GM23338 (cell line): ENCODE results near the gene MKX. TPM values are rescaled to one million over a fixed set of nuclear protein-coding genes. Genes with fewer than 3 reads are reported as not detected.

Experiments
- ATAC-seq: fragments of 200-7000 bp; cut with Tn5 transposase; 3 replicates; pipeline ENCODE4 v1.9.1; 2020
- DNase-seq: peaks from one replicate; pipeline ENCODE4 v3.0.0-alpha.2; 2015; ENCODE audit warnings: low spot score
- H2AFZ ChIP-seq: fragments of 200-600 bp; sonication (generic); 2 replicates; pipeline ENCODE4 v1.8.0; 2016; ENCODE audit warnings: antibody characterized with exemption, mild to moderate bottlenecking, moderate library complexity
- H3F3A ChIP-seq: fragments of 200-600 bp; sonication (generic); replicated peaks from 2 replicates; pipeline ENCODE4 v1.8.0; 2017; ENCODE audit warnings: antibody characterized with exemption, mixed run types, low read depth
- H3K27ac ChIP-seq: fragments of 200-600 bp; sonication (generic); 2 replicates; pipeline ENCODE4 v1.6.1; 2016; ENCODE audit warnings: low read depth
- H3K27me3 ChIP-seq: fragments of 200-600 bp; sonication (generic); 2 replicates; pipeline ENCODE4 v1.8.0; 2016; ENCODE audit warnings: mild to moderate bottlenecking, mixed run types, moderate library complexity; ENCODE audit not compliant: insufficient read depth
- H3K36me3 ChIP-seq: fragments of 200-600 bp; sonication (generic); 2 replicates; pipeline ENCODE4 v1.8.0; 2016; ENCODE audit warnings: mild to moderate bottlenecking; ENCODE audit not compliant: insufficient read depth
- H3K4me1 ChIP-seq: fragments of 200-600 bp; sonication (generic); 2 replicates; pipeline ENCODE4 v1.8.0; 2016; ENCODE audit warnings: mild to moderate bottlenecking, moderate library complexity; ENCODE audit not compliant: insufficient read depth
- H3K4me2 ChIP-seq: fragments of 200-600 bp; sonication (generic); 2 replicates; pipeline ENCODE4 v1.7.1; 2017; ENCODE audit warnings: mixed run types
- H3K4me3 ChIP-seq: fragments of 200-600 bp; sonication (generic); 2 replicates; pipeline ENCODE4 v1.6.1; 2016; ENCODE audit warnings: mixed run types
- H3K79me2 ChIP-seq: fragments of 200-600 bp; sonication (generic); replicated peaks from 2 replicates; pipeline ENCODE4 v1.8.0; 2017; ENCODE audit warnings: mild to moderate bottlenecking; ENCODE audit not compliant: insufficient read depth
- H3K9me2 ChIP-seq: fragments of 200-600 bp; sonication (generic); 2 replicates; pipeline ENCODE4 v1.8.0; 2017; ENCODE audit not compliant: insufficient read depth
- H4K20me1 ChIP-seq: fragments of 200-600 bp; sonication (generic); replicated peaks from 2 replicates; pipeline ENCODE4 v1.8.0; 2017; ENCODE audit warnings: mild to moderate bottlenecking; ENCODE audit not compliant: insufficient read depth
- H3K27ac Mint-ChIP-seq: 2 replicates; pipeline ENCODE4 v1.8.0; 2020; ENCODE audit warnings: inconsistent platforms, mild to moderate bottlenecking, moderate library complexity, mixed read lengths
- H3K27me3 Mint-ChIP-seq: 3 replicates; pipeline ENCODE4 v1.8.0; 2022; ENCODE audit warnings: low read depth, mild to moderate bottlenecking, moderate library complexity, mixed read lengths, inconsistent platforms; ENCODE audit not compliant: insufficient read depth, poor library complexity
- H3K36me3 Mint-ChIP-seq: 3 replicates; pipeline ENCODE4 v1.8.0; 2021; ENCODE audit warnings: low read depth, mild to moderate bottlenecking, inconsistent platforms, moderate library complexity, mixed read lengths
- H3K4me1 Mint-ChIP-seq: 3 replicates; pipeline ENCODE4 v1.8.0; 2020; ENCODE audit warnings: mild to moderate bottlenecking, inconsistent platforms, mixed read lengths
- H3K4me3 Mint-ChIP-seq: 3 replicates; pipeline ENCODE4 v1.8.0; 2021; ENCODE audit warnings: moderate library complexity, mild to moderate bottlenecking, inconsistent platforms, mixed read lengths
- H3K9me3 Mint-ChIP-seq: 3 replicates; pipeline ENCODE4 v1.8.0; 2020; ENCODE audit warnings: moderate library complexity, mild to moderate bottlenecking, inconsistent platforms, mixed read lengths
- CREB1 ChIP-seq: fragments of 250-450 bp; sonication (Bioruptor Pico); IDR thresholded peaks from 2 replicates; pipeline ENCODE4 v1.5.0; 2020; ENCODE audit warnings: low read depth, mild to moderate bottlenecking, moderate library complexity
- CTCF ChIP-seq, 2 experiments: fragments of 200-600 bp in 1 of 2; sonication (generic) in 1 of 2; conservative IDR thresholded peaks; 2 replicates each; pipeline versions ENCODE4 v1.5.1 to v1.6.1; 2016 to 2017; ENCODE audit warnings: antibody characterized with exemption in 2 of 2, low read depth in 2 of 2, mild to moderate bottlenecking in 2 of 2, moderate library complexity in 1 of 2
- ETS1 ChIP-seq: IDR thresholded peaks from 2 replicates; pipeline ENCODE4 v1.6.1; 2016; ENCODE audit warnings: antibody characterized with exemption
- EZH2 ChIP-seq: fragments of 200-600 bp; sonication (generic); IDR thresholded peaks from one replicate; pipeline ENCODE4 v1.8.0; 2017; ENCODE audit warnings: antibody characterized with exemption, mild to moderate bottlenecking, low read depth; ENCODE audit not compliant: unreplicated experiment
- EZH2phosphoT487 ChIP-seq: fragments of 200-600 bp; sonication (generic); IDR thresholded peaks from one replicate; pipeline ENCODE4 v1.8.1; 2018; ENCODE audit warnings: antibody characterized with exemption; ENCODE audit not compliant: unreplicated experiment
- JUNB ChIP-seq: IDR thresholded peaks from one replicate; pipeline ENCODE4 v1.6.1; 2016; ENCODE audit warnings: antibody characterized with exemption; ENCODE audit not compliant: unreplicated experiment
- POLR2AphosphoS5 ChIP-seq: IDR thresholded peaks from 2 replicates; pipeline ENCODE4 v1.6.1; 2016; ENCODE audit warnings: antibody characterized with exemption, low read depth
- STAT1 ChIP-seq: IDR thresholded peaks from one replicate; pipeline ENCODE4 v1.6.1; 2016; ENCODE audit warnings: antibody characterized with exemption; ENCODE audit not compliant: unreplicated experiment
- ZNF114 ChIP-seq: fragments of 250-450 bp; sonication (Bioruptor Pico); IDR thresholded peaks from 2 replicates; pipeline ENCODE4 v1.5.0; 2020; ENCODE audit warnings: mild to moderate bottlenecking, moderate library complexity
- ZNF331 ChIP-seq: fragments of 250-450 bp; sonication (Bioruptor Pico); IDR thresholded peaks from 2 replicates; pipeline ENCODE4 v1.5.0; 2020; ENCODE audit warnings: low read depth, mild to moderate bottlenecking, moderate library complexity
- ZNF462 ChIP-seq: fragments of 250-450 bp; sonication (Bioruptor Pico); IDR thresholded peaks from 2 replicates; pipeline ENCODE4 v1.5.0; 2020; ENCODE audit warnings: mild to moderate bottlenecking, moderate library complexity
- polyA plus RNA-seq: library from polyadenylated mRNA; unstranded; fragments of >200 nt; fragmentation: Nextera tagmentation; extraction: Ambion mirVana; gene quantifications from 2 replicates; pipeline ENCODE4 v1.2.1, GENCODE V29; 2016
- total RNA-seq: library from RNA; depleted of rRNA; stranded (reverse); fragments of >200 nt; shearing (Covaris generic); gene quantifications from 2 replicates; pipeline ENCODE4 v1.2.3, GENCODE V29; 2014
- TF ChIP-seq, protein P1 (sequence below): IDR thresholded peaks from one replicate; pipeline ENCODE4 v1.6.1; 2018; ENCODE audit warnings: antibody characterized with exemption; ENCODE audit not compliant: unreplicated experiment

MKX gene
- total and polyA plus RNA-seq, 2 experiments from 2014 or later, result 0.66 to 0.97 TPM

- TF ChIP-seq ETS1, result no peak
These were observed 84.9 kb downstream of the MKX start (continued) for GRCh38 chr10:27660711-27661110.

GRCh38 chr10:27660268-27660667 lies 85.4 kb downstream of the MKX start:
- Histone ChIP-seq H3K9me2 (no peaks in the 10 kb centered on the region), H3K27me3 (no peaks in the 10 kb centered on the region), H3K79me2 (no peaks in the 10 kb centered on the region), H3K4me3 (no peak overlapping the region), H2AFZ (peak overlapping the region; percentile 50; the same call in 1 of the 2 replicates), H3F3A (no peaks in the 10 kb centered on the region), H3K36me3 (no peaks in the 10 kb centered on the region), H4K20me1 (no peaks in the 10 kb centered on the region), H3K27ac (no peak overlapping the region), H3K4me2 (no peak overlapping the region), H3K4me1 (no peaks in the 10 kb centered on the region)
- peak; percentile 38; the same call in 2 of the 3 replicates for ATAC-seq
- no peak overlapping the region for H3K4me3 Mint-ChIP-seq
- H3K9me3 Mint-ChIP-seq, result peaks cover 4% of the 10 kb centered on the region
- no peak overlapping the region; the same call in none of the 2 replicates for H3K27ac Mint-ChIP-seq
- peaks cover 12% of the 10 kb centered on the region for H3K4me1 Mint-ChIP-seq
- H3K27me3 Mint-ChIP-seq, result peaks cover 12% of the 10 kb centered on the region
- DNase-seq, result no peak
- no peaks in the 10 kb centered on the region; the same call in 2 of the 3 replicates for H3K36me3 Mint-ChIP-seq
- TF ChIP-seq ETS1 (no peak), ZNF331 (CRISPR knock-in tag) (no peak), ZNF114 (CRISPR knock-in tag) (no peak), CREB1 (CRISPR knock-in tag) (no peak), ZNF462 (no peak), EZH2phosphoT487 (no peak), STAT1 (no peak), POLR2AphosphoS5 (no peak), CTCF (conservative IDR thresholded peaks at IDR 0.05; ENCODE audit: low read depth in 2 of 2) (no peak), JUNB (no peak), EZH2 (no peak)
- TF ChIP-seq, protein P1, sequence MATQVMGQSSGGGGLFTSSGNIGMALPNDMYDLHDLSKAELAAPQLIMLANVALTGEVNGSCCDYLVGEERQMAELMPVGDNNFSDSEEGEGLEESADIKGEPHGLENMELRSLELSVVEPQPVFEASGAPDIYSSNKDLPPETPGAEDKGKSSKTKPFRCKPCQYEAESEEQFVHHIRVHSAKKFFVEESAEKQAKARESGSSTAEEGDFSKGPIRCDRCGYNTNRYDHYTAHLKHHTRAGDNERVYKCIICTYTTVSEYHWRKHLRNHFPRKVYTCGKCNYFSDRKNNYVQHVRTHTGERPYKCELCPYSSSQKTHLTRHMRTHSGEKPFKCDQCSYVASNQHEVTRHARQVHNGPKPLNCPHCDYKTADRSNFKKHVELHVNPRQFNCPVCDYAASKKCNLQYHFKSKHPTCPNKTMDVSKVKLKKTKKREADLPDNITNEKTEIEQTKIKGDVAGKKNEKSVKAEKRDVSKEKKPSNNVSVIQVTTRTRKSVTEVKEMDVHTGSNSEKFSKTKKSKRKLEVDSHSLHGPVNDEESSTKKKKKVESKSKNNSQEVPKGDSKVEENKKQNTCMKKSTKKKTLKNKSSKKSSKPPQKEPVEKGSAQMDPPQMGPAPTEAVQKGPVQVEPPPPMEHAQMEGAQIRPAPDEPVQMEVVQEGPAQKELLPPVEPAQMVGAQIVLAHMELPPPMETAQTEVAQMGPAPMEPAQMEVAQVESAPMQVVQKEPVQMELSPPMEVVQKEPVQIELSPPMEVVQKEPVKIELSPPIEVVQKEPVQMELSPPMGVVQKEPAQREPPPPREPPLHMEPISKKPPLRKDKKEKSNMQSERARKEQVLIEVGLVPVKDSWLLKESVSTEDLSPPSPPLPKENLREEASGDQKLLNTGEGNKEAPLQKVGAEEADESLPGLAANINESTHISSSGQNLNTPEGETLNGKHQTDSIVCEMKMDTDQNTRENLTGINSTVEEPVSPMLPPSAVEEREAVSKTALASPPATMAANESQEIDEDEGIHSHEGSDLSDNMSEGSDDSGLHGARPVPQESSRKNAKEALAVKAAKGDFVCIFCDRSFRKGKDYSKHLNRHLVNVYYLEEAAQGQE, result no peak
